CD4-positive, alpha-beta memory T cell (primary cell): ENCODE data around the gene ZNF165. TPM values are rescaled to one million over a fixed set of nuclear protein-coding genes. Genes with fewer than 3 reads are reported as not detected.
"Not testable (repeated sequence)": the region's sequence is repeated elsewhere in the genome, so short reads cannot be mapped to it uniquely, and the experiment has no call there.

Source experiments
- CTCF ChIA-PET: fragments of 350-600 bp; sonication (Branson Sonifier 250); formaldehyde crosslinking; loops from one replicate; lab custom pipeline; 2021; ENCODE audit warnings: inconsistent platforms; ENCODE audit not compliant: partially characterized antibody; lab: Charles Lee
- POLR2A ChIA-PET: fragments of 350-600 bp; sonication (Branson Sonifier 250); formaldehyde crosslinking; loops from one replicate; lab custom pipeline; 2021; ENCODE audit not compliant: partially characterized antibody; lab: Charles Lee
- DNase-seq, 5 donors: peaks; one replicate each; pipeline versions ENCODE4 v3.0.0 to v3.0.0-alpha.2; 2020 to 2022; ENCODE audit warnings: mixed read lengths in 1 of 5
- H3K27ac ChIP-seq: one replicate; pipeline ENCODE4 v1.7.0; 2013; ENCODE audit warnings: low read depth, low read length
- H3K27me3 ChIP-seq: 2 replicates; pipeline ENCODE4 v1.7.0; 2013; ENCODE audit warnings: mild to moderate bottlenecking, low read length, moderate library complexity; ENCODE audit not compliant: insufficient read depth
- H3K36me3 ChIP-seq: 2 replicates; pipeline ENCODE4 v1.7.0; 2013; ENCODE audit warnings: mild to moderate bottlenecking, low read length, moderate library complexity; ENCODE audit not compliant: insufficient read depth
- H3K4me1 ChIP-seq: 2 replicates; pipeline ENCODE4 v1.7.0; 2013; ENCODE audit warnings: mild to moderate bottlenecking, low read length, moderate library complexity; ENCODE audit not compliant: insufficient read depth
- H3K4me3 ChIP-seq, 2 donors: one replicate each; pipeline ENCODE4 v1.7.0; 2013; ENCODE audit warnings: low read length in 2 of 2, mild to moderate bottlenecking in 1 of 2
- H3K9me3 ChIP-seq, 2 donors: one replicate each; pipeline ENCODE4 v1.7.0; 2013; ENCODE audit warnings: low read length in 2 of 2, control low read depth in 1 of 2; ENCODE audit not compliant: control insufficient read depth in 1 of 2
- H3K27ac Mint-ChIP-seq, 7 donors: one replicate each; pipeline ENCODE4 v1.8.0; 2020 to 2021; ENCODE audit warnings: mixed read lengths in 7 of 7, mild to moderate bottlenecking in 6 of 7, inconsistent platforms in 3 of 7, moderate library complexity in 3 of 7
- H3K27me3 Mint-ChIP-seq, 2 donors: one replicate each; pipeline ENCODE4 v1.8.0; 2020 to 2021; ENCODE audit warnings: mixed read lengths in 2 of 2
- H3K36me3 Mint-ChIP-seq, 2 donors: one replicate each; pipeline ENCODE4 v1.8.0; 2020 to 2021; ENCODE audit warnings: mixed read lengths in 2 of 2, inconsistent platforms in 1 of 2, mild to moderate bottlenecking in 1 of 2
- H3K4me1 Mint-ChIP-seq, 4 donors: one replicate each; pipeline ENCODE4 v1.8.0; 2020 to 2021; ENCODE audit warnings: mixed read lengths in 4 of 4, mild to moderate bottlenecking in 1 of 4
- H3K4me3 Mint-ChIP-seq, 8 donors: one replicate each; pipeline ENCODE4 v1.8.0; 2020 to 2021; ENCODE audit warnings: mixed read lengths in 8 of 8, mild to moderate bottlenecking in 7 of 8, moderate library complexity in 6 of 8, inconsistent platforms in 3 of 8
- H3K9me3 Mint-ChIP-seq, 8 donors: one replicate each; pipeline ENCODE4 v1.8.0; 2020 to 2021; ENCODE audit warnings: mixed read lengths in 8 of 8, mild to moderate bottlenecking in 5 of 8, inconsistent platforms in 3 of 8, moderate library complexity in 1 of 8
- intact Hi-C: fragments of 100-400 bp; cut with micrococcal nuclease; formaldehyde crosslinking; loops from one replicate; pipeline ENCODE4 v1.15.1; 2023
- polyA plus RNA-seq, 2 donors: library from polyadenylated mRNA; unstranded; fragments of 300-500 nt; fragmentation: Illumina TruSeq; gene quantifications; one replicate each; pipeline ENCODE4 v1.2.3, GENCODE V29; 2021
- total RNA-seq, 2 experiments: library from RNA; stranded (reverse); gene quantifications; one replicate each; pipeline ENCODE4 v1.2.3, GENCODE V29; 2021

ZNF165 gene
- total and polyA plus RNA-seq, 4 experiments from 2014 or later: 0.75 to 1.4 (median 0.87) TPM

DNA sequence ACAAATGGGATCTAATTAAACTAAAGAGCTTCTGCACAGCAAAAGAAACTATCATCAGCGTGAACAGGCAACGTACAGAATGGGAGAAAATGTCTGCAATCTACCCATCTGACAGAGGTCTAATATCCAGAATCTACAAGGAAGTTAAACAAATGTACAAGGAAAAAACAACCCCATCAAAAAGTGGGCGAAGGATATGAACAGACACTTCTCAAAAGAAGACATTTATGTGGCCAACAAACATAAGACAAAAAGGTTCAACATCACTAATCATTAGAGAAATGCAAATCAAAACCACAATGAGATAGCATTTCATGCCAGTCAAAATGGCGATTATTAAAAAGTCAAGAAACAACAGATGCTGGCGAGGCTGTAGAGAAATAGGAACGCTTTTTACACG is 21.9 kb downstream of the ZNF165 start:
- H3K27me3 Mint-ChIP-seq, DNase-seq, CTCF ChIA-PET, H3K36me3 Mint-ChIP-seq, H3K4me3 ChIP-seq, H3K9me3 Mint-ChIP-seq, H3K36me3 ChIP-seq, H3K27ac ChIP-seq, H3K27ac Mint-ChIP-seq, H3K27me3 ChIP-seq, intact Hi-C loops, H3K9me3 ChIP-seq, POLR2A ChIA-PET: not testable (repeated sequence)
- Mint-ChIP-seq H3K4me1 (peaks cover 3 to 17% (median 11%) of the 10 kb centered on the region in 4 donors), H3K4me3 (peak overlapping the region in 1 of 8 donors; percentile 10)
- peaks cover 13% of the 10 kb centered on the region for H3K4me1 ChIP-seq

DNA sequence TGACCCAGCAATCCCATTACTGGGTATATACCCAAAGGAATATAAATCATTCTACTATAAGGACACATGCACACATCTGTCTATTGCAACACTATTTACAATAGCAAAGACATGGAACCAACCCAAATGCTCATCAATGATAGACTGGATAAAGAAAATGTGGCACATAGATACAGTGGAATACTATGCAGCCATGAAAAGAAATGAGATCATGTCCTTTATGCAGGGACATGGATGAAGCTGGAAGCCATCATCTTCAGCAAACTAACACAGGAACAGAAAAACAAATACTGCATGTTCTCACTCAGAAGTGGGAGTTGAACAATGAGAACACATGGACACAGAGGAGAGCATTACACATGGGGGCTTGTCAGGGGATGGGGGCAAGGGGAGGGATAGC is 22.3 kb downstream of the ZNF165 start:
- intact Hi-C loops, H3K9me3 ChIP-seq, DNase-seq, H3K9me3 Mint-ChIP-seq, H3K36me3 ChIP-seq, CTCF ChIA-PET, H3K4me3 ChIP-seq, POLR2A ChIA-PET, H3K27me3 Mint-ChIP-seq, H3K27me3 ChIP-seq, H3K36me3 Mint-ChIP-seq, H3K27ac ChIP-seq: not testable (repeated sequence)
- Mint-ChIP-seq H3K27ac (peak overlapping the region in 1 of 7 donors; percentile 39), H3K4me3 (peak overlapping the region in 5 of 8 donors; percentile 4 to 61 (median 32)), H3K4me1 (peaks cover 3 to 17% (median 11%) of the 10 kb centered on the region in 4 donors)
- peaks cover 13% of the 10 kb centered on the region for H3K4me1 ChIP-seq

DNA sequence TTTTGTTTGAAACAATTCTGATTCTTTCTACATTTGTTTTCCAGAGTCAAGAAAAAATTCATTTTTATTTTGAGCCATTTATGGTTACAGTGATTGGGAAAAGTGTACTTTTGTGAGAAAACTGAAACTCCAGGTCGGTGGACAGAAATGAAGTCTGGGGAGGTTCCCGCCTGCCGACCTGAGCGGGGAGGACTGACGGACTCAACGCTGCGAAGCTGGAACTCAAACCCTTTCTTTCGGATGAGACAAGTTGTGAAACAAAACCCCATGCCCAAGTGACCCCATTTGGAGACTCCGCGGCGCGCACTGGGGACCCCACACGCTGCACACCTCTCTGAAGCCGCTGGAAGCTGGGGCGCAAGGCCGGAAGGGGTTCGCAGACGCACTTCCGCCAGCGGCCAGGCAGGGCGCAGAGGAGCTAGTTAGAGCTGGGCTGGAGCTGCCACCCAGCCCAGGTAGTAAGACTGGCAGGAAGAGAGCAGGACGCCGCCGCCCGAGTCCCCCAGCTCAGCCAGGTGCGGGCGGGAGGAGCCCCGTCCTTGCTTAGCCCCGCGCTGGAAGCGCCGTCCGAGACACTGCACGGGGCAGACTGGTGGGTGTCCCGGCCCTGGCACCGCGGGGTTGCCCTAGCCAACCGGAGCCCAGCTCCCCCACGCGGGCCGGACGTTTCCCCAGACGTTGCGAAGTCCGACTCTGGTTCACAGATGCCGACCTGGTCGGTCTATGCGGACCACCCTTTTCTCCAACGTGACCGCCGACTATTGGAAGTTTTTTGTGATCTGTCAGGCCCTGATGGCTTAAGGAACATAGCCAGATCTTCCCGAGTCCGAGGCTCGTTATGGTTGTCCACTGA is 24.2 kb downstream of the ZNF165 start:
- Histone ChIP-seq H3K27me3 (no peaks in the 10 kb centered on the region), H3K27ac (peak overlapping the region; percentile 72), H3K36me3 (no peaks in the 10 kb centered on the region), H3K4me3 (peak overlapping the region; percentile 59 to 67), H3K4me1 (peaks cover 13% of the 10 kb centered on the region), H3K9me3 (no peaks in the 10 kb centered on the region)
- peak; percentile 79 to 83 (median 82) for DNase-seq
- H3K9me3 Mint-ChIP-seq: no peaks in the 10 kb centered on the region
- ChIA-PET CTCF (interaction anchor here (0.5 to 2.7 kb wide), 18 partner anchors 12 to 323 kb away, joined by 3 to 19 read pairs (median 4); partner anchors contain the start of genes NKAPL, ZKSCAN4, ZKSCAN8 and ZSCAN16), POLR2A (interaction anchor here (0.5 to 3.3 kb wide), 19 partner anchors 12 to 1545 kb away, joined by 3 to 40 read pairs (median 5); partner anchors contain the start of genes ZKSCAN4, ZKSCAN8, ZNF165 and ZSCAN12)
- peaks cover 3 to 11% of the 10 kb centered on the region in 2 donors for H3K27me3 Mint-ChIP-seq
- peaks cover 3 to 17% (median 11%) of the 10 kb centered on the region in 4 donors for H3K4me1 Mint-ChIP-seq
- H3K36me3 Mint-ChIP-seq: peaks cover 0 to 2% of the 10 kb centered on the region in 2 donors
- peak overlapping the region; percentile 80 to 97 (median 93) for H3K27ac Mint-ChIP-seq
- intact Hi-C loops: loop anchor here (1.0 kb wide), 5 partner anchors 20 to 295 kb away; partner anchors contain the start of genes ZKSCAN4, ZNF165, ZSCAN12 and ZSCAN16
- peak overlapping the region; percentile 85 to 96 (median 92) for H3K4me3 Mint-ChIP-seq

DNA sequence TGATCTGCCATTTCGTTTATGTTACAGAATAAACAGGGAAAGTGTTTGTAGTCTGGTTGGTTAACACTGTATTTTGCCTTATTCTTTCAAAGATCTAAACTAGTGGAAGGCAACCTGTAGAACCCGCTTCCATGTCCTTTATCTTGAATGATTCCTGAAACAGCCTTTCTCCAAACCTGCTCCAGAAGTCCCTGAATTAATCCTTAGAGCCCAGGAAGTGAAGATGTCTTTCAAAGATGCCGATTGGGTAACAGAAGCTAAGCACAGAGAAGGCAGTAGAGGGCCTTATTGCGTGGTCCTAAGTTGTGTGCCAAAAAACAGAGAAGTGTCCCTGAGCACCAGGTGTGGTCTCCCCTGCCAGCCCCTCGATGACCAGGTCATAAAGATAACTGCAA is 24.9 kb downstream of the ZNF165 start:
- peaks cover 3 to 17% (median 11%) of the 10 kb centered on the region in 4 donors for H3K4me1 Mint-ChIP-seq
- no peaks in the 10 kb centered on the region for H3K9me3 ChIP-seq
- ChIA-PET CTCF (interaction anchor here (0.5 to 2.7 kb wide), 17 partner anchors 11 to 324 kb away, joined by 3 to 19 read pairs (median 5); partner anchors contain the start of genes NKAPL, ZKSCAN4, ZKSCAN8 and ZSCAN16), POLR2A (interaction anchor here (0.5 to 3.3 kb wide), 18 partner anchors 12 to 1544 kb away, joined by 3 to 40 read pairs (median 6); partner anchors contain the start of genes ZKSCAN4, ZKSCAN8, ZNF165 and ZSCAN12)
- H3K27me3 Mint-ChIP-seq: peaks cover 3 to 10% of the 10 kb centered on the region in 2 donors
- H3K9me3 Mint-ChIP-seq: no peaks in the 10 kb centered on the region
- H3K27me3 ChIP-seq: no peaks in the 10 kb centered on the region
- no peaks in the 10 kb centered on the region for H3K36me3 ChIP-seq
- no peak for DNase-seq
- H3K27ac Mint-ChIP-seq: peak overlapping the region; percentile 80 to 97 (median 93)
- intact Hi-C loops: no loop called here
- H3K36me3 Mint-ChIP-seq: peaks cover 0 to 2% of the 10 kb centered on the region in 2 donors
- peak overlapping the region; percentile 72 for H3K27ac ChIP-seq
- H3K4me1 ChIP-seq: peaks cover 13% of the 10 kb centered on the region
- peak overlapping the region; percentile 85 to 96 (median 92) for H3K4me3 Mint-ChIP-seq
- peak overlapping the region; percentile 59 to 67 for H3K4me3 ChIP-seq

DNA sequence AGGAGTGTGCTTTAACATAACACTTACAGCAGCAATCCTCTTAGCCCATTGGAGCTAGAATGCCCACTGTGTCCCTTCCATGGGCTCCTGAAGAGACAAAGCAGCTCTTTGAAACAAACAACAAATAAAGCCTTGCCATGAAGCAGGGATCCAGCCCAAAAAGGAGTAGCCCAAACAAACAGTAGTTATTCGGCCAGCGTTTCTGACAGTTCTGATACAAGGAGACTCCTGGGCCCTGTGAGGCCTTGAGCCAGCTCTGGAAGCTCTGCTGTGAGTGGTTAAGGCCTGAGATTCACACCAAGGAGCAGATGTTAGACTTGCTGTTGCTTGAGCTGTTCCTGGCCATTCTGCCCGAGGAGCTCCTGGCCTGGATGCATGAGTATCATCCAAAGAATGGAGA is 27.1 kb downstream of the ZNF165 start:
- Histone ChIP-seq H3K36me3 (no peaks in the 10 kb centered on the region), H3K27me3 (no peaks in the 10 kb centered on the region), H3K9me3 (no peaks in the 10 kb centered on the region), H3K4me3 (no peak overlapping the region), H3K27ac (no peak overlapping the region), H3K4me1 (peaks cover 13% of the 10 kb centered on the region)
- Mint-ChIP-seq H3K4me1 (peaks cover 3 to 17% (median 11%) of the 10 kb centered on the region in 4 donors), H3K9me3 (no peaks in the 10 kb centered on the region), H3K27ac (no peak overlapping the region), H3K27me3 (peaks cover 3 to 10% of the 10 kb centered on the region in 2 donors), H3K36me3 (peaks cover 0 to 2% of the 10 kb centered on the region in 2 donors), H3K4me3 (no peak overlapping the region)
- ChIA-PET CTCF (interaction anchor here (1.6 kb wide), 1 partner anchor 145 kb away, joined by 4 read pairs; the partner anchor contains the start of gene ZKSCAN4), POLR2A (interaction anchor here (1.0 kb wide), 1 partner anchor 17 kb away, joined by 3 read pairs; the partner anchor contains the start of gene ZSCAN16)
- DNase-seq: no peak
- intact Hi-C loops: no loop called here

DNA sequence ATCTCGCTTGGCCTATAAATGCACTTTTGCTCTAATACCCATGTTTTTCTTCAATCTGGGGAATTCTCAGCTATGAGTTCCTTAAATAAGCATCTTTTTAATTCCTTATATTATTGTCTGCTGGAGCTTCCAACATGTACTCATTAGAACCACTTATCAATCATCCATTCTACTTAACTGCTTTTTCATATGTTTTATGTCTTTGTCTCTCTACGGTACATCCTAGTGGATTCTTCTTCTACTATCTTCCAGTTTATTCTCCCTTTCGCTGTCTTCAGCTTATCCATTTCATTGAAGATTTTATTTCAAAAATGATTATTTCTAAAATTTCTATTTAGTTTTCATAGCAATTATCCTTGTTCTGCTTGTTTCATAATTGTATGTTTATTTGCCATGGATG is 31.6 kb downstream of the ZNF165 start:
- Mint-ChIP-seq H3K4me1 (no peaks in the 10 kb centered on the region), H3K9me3 (peaks cover 0 to 2% (median 0%) of the 10 kb centered on the region in 8 donors), H3K36me3 (peaks cover 13 to 17% of the 10 kb centered on the region in 2 donors), H3K27ac (no peak overlapping the region), H3K4me3 (no peak overlapping the region), H3K27me3 (peaks cover 3 to 10% of the 10 kb centered on the region in 2 donors)
- DNase-seq: no peak
- intact Hi-C loops: no loop called here
- Histone ChIP-seq H3K27ac (no peak overlapping the region), H3K9me3 (no peaks in the 10 kb centered on the region), H3K27me3 (no peaks in the 10 kb centered on the region), H3K4me1 (no peaks in the 10 kb centered on the region), H3K36me3 (peaks cover 11% of the 10 kb centered on the region), H3K4me3 (no peak overlapping the region)
- POLR2A ChIA-PET: no interaction called here
- CTCF ChIA-PET: interaction anchor here (0.7 kb wide), 1 partner anchor 30 kb away, joined by 3 read pairs; the partner anchor contains the start of gene ZKSCAN8
